HEK293 (cell line): ENCODE measurements around the gene SANBR.

Experiments used
- CTCF ChIP-seq: fragments of 450-650 bp; formaldehyde crosslinking; IDR thresholded peaks from 2 replicates; pipeline ENCODE4 v1.5.1; 2016; ENCODE audit warnings: missing biosample characterization, missing genetic modification characterization
- GFI1B ChIP-seq: fragments of 450-650 bp; formaldehyde crosslinking; IDR thresholded peaks from 2 replicates; pipeline ENCODE4 v1.5.1; 2016; ENCODE audit warnings: missing biosample characterization, missing genetic modification characterization
- YY1 ChIP-seq: fragments of 450-650 bp; formaldehyde crosslinking; IDR thresholded peaks from 2 replicates; pipeline ENCODE4 v1.5.1; 2018; ENCODE audit warnings: missing biosample characterization, missing genetic modification characterization
- ZNF112 ChIP-seq: fragments of 450-650 bp; formaldehyde crosslinking; IDR thresholded peaks from 2 replicates; pipeline ENCODE4 v1.5.0; 2017; ENCODE audit warnings: missing biosample characterization, missing genetic modification characterization
- ZNF16 ChIP-seq: fragments of 450-650 bp; formaldehyde crosslinking; IDR thresholded peaks from 2 replicates; pipeline ENCODE4 v1.5.1; 2016; ENCODE audit warnings: low read depth, missing biosample characterization, missing genetic modification characterization
- ZNF24 ChIP-seq: fragments of 450-650 bp; formaldehyde crosslinking; IDR thresholded peaks from 2 replicates; pipeline ENCODE4 v1.5.1; 2016; ENCODE audit warnings: missing biosample characterization, missing genetic modification characterization
- ZNF510 ChIP-seq: fragments of 450-650 bp; formaldehyde crosslinking; IDR thresholded peaks from 2 replicates; pipeline ENCODE4 v1.5.1; 2018; ENCODE audit warnings: mild to moderate bottlenecking, missing genetic modification characterization, missing biosample characterization; ENCODE audit not compliant: insufficient replicate concordance
- ZNF621 ChIP-seq: fragments of 450-650 bp; formaldehyde crosslinking; IDR thresholded peaks from 2 replicates; pipeline ENCODE4 v1.5.1; 2017; ENCODE audit warnings: missing biosample characterization, missing genetic modification characterization
- TF ChIP-seq, protein P1 (sequence below): fragments of 450-650 bp; formaldehyde crosslinking; IDR thresholded peaks from 2 replicates; pipeline ENCODE4 v1.5.1; 2016; ENCODE audit warnings: missing biosample characterization, missing genetic modification characterization

GRCh38 chr2:61057562-61057961 is 8.1 kb upstream of the SANBR start:
- no peak for TF ChIP-seq CTCF
- no peak for TF ChIP-seq ZNF112 (tag by site-specific recombination)
- TF ChIP-seq ZNF510 (tag by site-specific recombination), result no peak
- TF ChIP-seq ZNF24 (tag by site-specific recombination), result no peak
- TF ChIP-seq, protein P1, sequence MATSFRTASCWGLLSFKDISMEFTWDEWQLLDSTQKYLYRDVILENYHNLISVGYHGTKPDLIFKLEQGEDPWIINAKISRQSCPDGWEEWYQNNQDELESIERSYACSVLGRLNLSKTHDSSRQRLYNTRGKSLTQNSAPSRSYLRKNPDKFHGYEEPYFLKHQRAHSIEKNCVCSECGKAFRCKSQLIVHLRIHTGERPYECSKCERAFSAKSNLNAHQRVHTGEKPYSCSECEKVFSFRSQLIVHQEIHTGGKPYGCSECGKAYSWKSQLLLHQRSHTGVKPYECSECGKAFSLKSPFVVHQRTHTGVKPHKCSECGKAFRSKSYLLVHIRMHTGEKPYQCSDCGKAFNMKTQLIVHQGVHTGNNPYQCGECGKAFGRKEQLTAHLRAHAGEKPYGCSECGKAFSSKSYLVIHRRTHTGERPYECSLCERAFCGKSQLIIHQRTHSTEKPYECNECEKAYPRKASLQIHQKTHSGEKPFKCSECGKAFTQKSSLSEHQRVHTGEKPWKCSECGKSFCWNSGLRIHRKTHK, result no peak
- TF ChIP-seq ZNF621, result no peak
- no peak for TF ChIP-seq YY1 (tag by site-specific recombination)
- no peak for TF ChIP-seq ZNF16 (tag by site-specific recombination)
- TF ChIP-seq GFI1B (tag by site-specific recombination), result no peak
